HTR-8/SVneo (cell line): ENCODE measurements around the gene ABL2.

ENCODE experiments used
- DNase-seq: peaks from one replicate; pipeline ENCODE4 v3.0.0; 2011; ENCODE audit warnings: low spot score, mixed read lengths; ENCODE audit not compliant: insufficient read length
- FAIRE-seq: peaks from 2 replicates; lab custom pipeline; 2011; peaks lifted over from hg19 to GRCh38; lab: Jason Lieb, UNC

The ABL2 gene

DNA sequence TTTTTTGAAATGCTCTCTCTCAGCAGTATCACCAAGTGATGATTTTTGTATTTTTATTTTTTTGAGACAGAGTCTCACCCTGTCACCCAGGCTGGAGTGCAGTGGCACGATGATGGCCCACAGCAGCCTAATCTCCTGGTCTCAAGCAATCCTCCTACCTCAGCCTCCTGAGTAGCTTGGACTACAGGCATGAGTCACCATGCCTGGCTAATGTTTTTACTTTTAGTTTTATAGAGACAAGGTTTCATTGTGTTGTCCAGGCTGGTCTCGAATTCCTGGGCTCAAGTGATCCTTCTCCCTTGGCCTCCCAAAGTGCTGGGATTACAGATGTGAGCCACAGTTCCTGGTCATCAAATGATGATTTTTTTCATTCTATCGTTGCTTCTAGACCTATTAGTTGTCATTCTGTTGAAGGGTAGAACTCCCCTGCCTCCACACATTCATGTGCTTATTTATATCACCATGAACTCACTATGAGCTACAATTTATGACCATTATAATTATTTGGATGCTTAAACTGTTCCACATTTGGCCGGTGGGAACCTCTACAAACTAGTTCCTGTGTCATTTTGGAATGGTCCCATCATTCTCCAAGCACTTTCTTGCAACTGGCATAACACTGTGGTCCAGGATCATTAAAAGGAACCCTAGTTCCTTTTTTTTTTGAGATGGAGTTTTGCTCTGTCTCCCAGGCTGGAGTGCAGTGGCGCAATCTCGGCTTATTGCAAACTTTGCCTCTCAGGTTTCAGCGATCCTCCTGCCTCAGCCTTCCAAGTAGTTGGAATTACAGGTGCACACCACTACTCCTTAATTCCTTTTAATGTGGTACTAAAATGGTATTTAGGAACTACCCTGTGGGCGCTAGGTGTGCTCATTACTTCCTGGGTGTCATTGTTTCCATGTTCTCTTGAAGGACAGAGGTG lies 167.9 kb downstream of the ABL2 start:
- FAIRE-seq (no peak), DNase-seq (no peak)

DNA sequence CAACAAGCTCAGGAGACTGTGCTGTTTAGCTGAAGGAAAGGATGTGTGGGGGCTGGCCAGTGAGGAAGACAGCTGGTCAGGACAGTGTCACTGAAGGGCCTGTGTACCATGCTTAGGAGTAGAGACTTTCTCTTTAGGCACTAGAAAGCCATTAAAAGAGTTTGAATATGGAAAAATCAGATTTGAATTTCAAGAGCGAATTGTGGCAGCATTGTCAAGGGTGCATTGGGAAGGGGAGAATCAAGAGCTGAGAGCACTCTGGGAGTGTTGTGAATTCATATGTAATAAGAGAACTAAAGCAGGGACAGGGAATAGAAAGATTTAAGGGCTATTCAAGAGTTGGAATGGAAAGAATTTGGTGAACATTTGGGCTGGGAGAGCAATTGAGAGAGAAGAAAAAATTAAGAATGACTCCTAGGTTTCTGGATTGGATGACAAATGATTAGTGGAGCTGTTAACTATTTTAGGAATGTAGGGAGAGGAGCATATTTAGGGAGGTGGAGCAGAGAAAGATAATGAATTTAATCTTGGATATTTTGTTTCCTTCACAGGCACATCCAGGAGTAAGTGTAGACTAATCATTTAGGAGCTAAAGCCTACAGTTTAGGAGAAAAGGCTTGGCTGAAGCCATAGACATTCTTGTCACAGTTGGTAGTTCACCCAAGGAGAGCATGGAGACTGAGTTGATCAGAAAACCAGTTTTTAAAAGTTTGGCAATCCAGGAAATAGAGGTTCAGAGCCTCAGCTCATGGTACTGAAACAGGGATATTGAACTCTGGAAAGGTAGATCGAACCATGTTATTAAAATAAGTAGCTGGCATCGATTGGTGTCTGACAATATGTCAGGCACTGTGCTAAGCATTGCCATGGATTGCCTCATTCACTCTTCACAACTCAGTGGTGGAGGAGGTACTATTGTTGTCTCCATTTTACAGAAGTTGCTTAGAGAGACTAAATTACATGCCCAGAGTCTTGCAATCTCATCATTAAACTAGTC lies 170.7 kb downstream of the ABL2 start:
- DNase-seq (no peak), FAIRE-seq (no peak)

GRCh38 chr1:179055937-179056336 lies 173.5 kb downstream of the ABL2 start:
- FAIRE-seq = no peak
- DNase-seq = no peak

GRCh38 chr1:179053486-179053885 lies 176.0 kb downstream of the ABL2 start:
- FAIRE-seq (no peak), DNase-seq (no peak)

DNA sequence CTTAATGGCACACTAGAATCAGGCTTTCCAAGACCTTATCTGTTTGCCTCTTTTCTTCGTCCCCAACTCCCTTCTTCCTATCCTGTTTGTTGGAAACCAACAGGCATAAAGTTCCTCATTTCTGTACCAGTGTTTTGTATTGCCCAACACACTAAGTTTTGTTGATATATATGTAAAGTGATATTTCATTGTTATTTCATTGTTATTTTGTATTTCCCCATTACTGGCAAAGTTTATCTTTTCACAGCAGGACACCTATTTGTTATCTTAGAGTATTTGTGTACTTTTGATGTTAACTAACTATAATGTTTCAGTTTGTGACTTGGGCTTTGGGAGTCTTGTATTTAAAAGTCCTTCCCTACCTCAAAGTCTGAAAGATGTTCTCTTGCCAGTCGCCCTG lies 176.7 kb downstream of the ABL2 start:
- no peak for DNase-seq
- no peak for FAIRE-seq
